OCI-LY3 (cell line): ENCODE data around the gene MACROD2.

ENCODE experiments used
- H2AFZ ChIP-seq: fragments of 200-600, 300-600 bp; shearing (Covaris generic); 2 replicates; pipeline ENCODE4 v1.6.0; 2014; ENCODE audit warnings: antibody characterized with exemption, low read depth, low read length
- H3K27ac ChIP-seq: fragments of 200-600, 300-600 bp; sonication (generic); 2 replicates; pipeline ENCODE4 v1.5.1; 2014; ENCODE audit warnings: mild to moderate bottlenecking, low read length, moderate library complexity, mixed read lengths
- H3K27me3 ChIP-seq: fragments of 200-600, 300-600 bp; sonication (generic); 2 replicates; pipeline ENCODE4 v1.6.1; 2014; ENCODE audit warnings: low read depth, low read length, mixed read lengths
- H3K36me3 ChIP-seq: fragments of 200-600, 300-600 bp; sonication (generic); replicated peaks from 2 replicates; pipeline ENCODE3; 2014; ENCODE audit warnings: low read depth, low read length, mixed read lengths
- H3K4me1 ChIP-seq: fragments of 300-600, 200-600 bp; sonication (generic); 2 replicates; pipeline ENCODE4 v1.6.1; 2014; ENCODE audit warnings: low read length, mixed read lengths
- H3K4me2 ChIP-seq: fragments of 200-600, 300-600 bp; sonication (generic); 2 replicates; pipeline ENCODE4 v1.6.1; 2014; ENCODE audit warnings: low read length, mixed read lengths
- H3K4me3 ChIP-seq: fragments of 300-600, 200-600 bp; sonication (generic); 2 replicates; pipeline ENCODE4 v1.5.1; 2014; ENCODE audit warnings: antibody characterized with exemption, mild to moderate bottlenecking, low read length, moderate library complexity
- H3K79me2 ChIP-seq: fragments of 300-600, 200-600 bp; shearing (Covaris generic); 2 replicates; pipeline ENCODE4 v1.6.1; 2014; ENCODE audit warnings: mild to moderate bottlenecking, low read length, mixed read lengths
- H3K9ac ChIP-seq: fragments of 300-600, 200-600 bp; shearing (Covaris generic); 2 replicates; pipeline ENCODE4 v1.6.0; 2014; ENCODE audit warnings: mild to moderate bottlenecking, low read length, moderate library complexity
- H3K9me3 ChIP-seq: fragments of 200-600, 300-600 bp; shearing (Covaris generic); 2 replicates; pipeline ENCODE4 v1.6.1; 2014; ENCODE audit warnings: low read length, mixed read lengths; ENCODE audit not compliant: insufficient read depth
- H4K20me1 ChIP-seq: fragments of 200-600, 300-600 bp; sonication (generic); 2 replicates; pipeline ENCODE4 v1.6.1; 2016; ENCODE audit warnings: low read length, mixed read lengths; ENCODE audit not compliant: insufficient read depth
- CTCF ChIP-seq: fragments of 200-600, 300-600 bp; sonication (generic); IDR thresholded peaks from 2 replicates; pipeline ENCODE4 v1.5.1; 2014; ENCODE audit warnings: antibody characterized with exemption, low read length, low read depth
- EZH2phosphoT487 ChIP-seq: fragments of 200-600 bp; shearing (Covaris generic); IDR thresholded peaks from 2 replicates; pipeline ENCODE4 v1.6.1; 2018; ENCODE audit warnings: antibody characterized with exemption, mixed run types, low read depth

The MACROD2 gene

GRCh38 chr20:14709439-14709838 lies 714.1 kb downstream of the MACROD2 start:
- Histone ChIP-seq H2AFZ (no peak overlapping the region), H3K4me1 (peaks cover 4% of the 10 kb centered on the region; the same call in 1 of the 2 replicates), H3K79me2 (no peaks in the 10 kb centered on the region), H3K9me3 (no peaks in the 10 kb centered on the region), H3K4me3 (no peak overlapping the region), H3K27ac (no peak overlapping the region), H3K27me3 (no peaks in the 10 kb centered on the region), H3K36me3 (no peaks in the 10 kb centered on the region), H3K9ac (no peak overlapping the region), H4K20me1 (no peaks in the 10 kb centered on the region), H3K4me2 (no peak overlapping the region)
- TF ChIP-seq CTCF = no peak
- no peak for TF ChIP-seq EZH2phosphoT487

- Histone ChIP-seq H3K9me3 (no peaks in the 10 kb centered on the region), H3K27me3 (no peaks in the 10 kb centered on the region), H3K79me2 (no peaks in the 10 kb centered on the region), H3K9ac (no peak overlapping the region), H3K4me2 (no peak overlapping the region), H3K36me3 (no peaks in the 10 kb centered on the region), H3K27ac (no peak overlapping the region), H3K4me1 (peaks cover 4% of the 10 kb centered on the region; the same call in 1 of the 2 replicates), H3K4me3 (no peak overlapping the region), H2AFZ (no peak overlapping the region), H4K20me1 (no peaks in the 10 kb centered on the region)
- no peak for TF ChIP-seq CTCF
- TF ChIP-seq EZH2phosphoT487 = no peak
Observed at GRCh38 chr20:14710951-14711350, 715.6 kb downstream of the MACROD2 start.

GRCh38 chr20:14711652-14712051 lies 716.3 kb downstream of the MACROD2 start:
- TF ChIP-seq CTCF (no peak), EZH2phosphoT487 (no peak)
- Histone ChIP-seq H3K27ac (no peak overlapping the region), H4K20me1 (no peaks in the 10 kb centered on the region), H3K9ac (no peak overlapping the region), H3K36me3 (no peaks in the 10 kb centered on the region), H3K4me2 (no peak overlapping the region), H3K79me2 (no peaks in the 10 kb centered on the region), H3K27me3 (no peaks in the 10 kb centered on the region), H3K9me3 (no peaks in the 10 kb centered on the region), H3K4me1 (peaks cover 4% of the 10 kb centered on the region; the same call in 1 of the 2 replicates), H3K4me3 (no peak overlapping the region), H2AFZ (no peak overlapping the region)

GRCh38 chr20:14712302-14712739 lies 717.0 kb downstream of the MACROD2 start:
- no peak overlapping the region for H3K4me2 ChIP-seq
- no peaks in the 10 kb centered on the region for H4K20me1 ChIP-seq
- no peaks in the 10 kb centered on the region for H3K27me3 ChIP-seq
- H3K4me1 ChIP-seq = peaks cover 6% of the 10 kb centered on the region
- no peaks in the 10 kb centered on the region for H3K79me2 ChIP-seq
- H3K9ac ChIP-seq = no peak overlapping the region
- H3K9me3 ChIP-seq = no peaks in the 10 kb centered on the region
- H3K36me3 ChIP-seq = no peaks in the 10 kb centered on the region
- H3K4me3 ChIP-seq = no peak overlapping the region
- no peak overlapping the region for H2AFZ ChIP-seq
- no peak for TF ChIP-seq CTCF
- no peak for TF ChIP-seq EZH2phosphoT487
- H3K27ac ChIP-seq = no peak overlapping the region
